Large intestine (tissue), 3 donors: ENCODE results near the gene MAP3K14. TPM values are rescaled to one million over a fixed set of nuclear protein-coding genes. Genes with fewer than 3 reads are reported as not detected.
"Not testable (repeated sequence)": the region's sequence is repeated elsewhere in the genome, so short reads cannot be mapped to it uniquely, and the experiment has no call there.

Source experiments
- DNase-seq, 2 donors: peaks; one replicate each; pipeline versions ENCODE4 v3.0.0 to v3.0.0-alpha.2; 2013
- H3K27ac ChIP-seq: one replicate; pipeline ENCODE4 v1.5.1; 2013; ENCODE audit warnings: low read length
- H3K27me3 ChIP-seq: 2 replicates; pipeline ENCODE4 v1.6.1; 2013; ENCODE audit warnings: low read length; ENCODE audit not compliant: control insufficient read depth, insufficient read depth
- H3K36me3 ChIP-seq: 2 replicates; pipeline ENCODE4 v1.6.1; 2013; ENCODE audit warnings: low read length; ENCODE audit not compliant: control insufficient read depth, insufficient read depth
- H3K4me1 ChIP-seq: one replicate; pipeline ENCODE4 v1.6.1; 2013; ENCODE audit warnings: low read length; ENCODE audit not compliant: control insufficient read depth, insufficient read depth
- H3K4me3 ChIP-seq: one replicate; pipeline ENCODE4 v1.5.1; 2013; ENCODE audit warnings: low read length
- H3K9me3 ChIP-seq: one replicate; pipeline ENCODE4 v1.6.1; 2013; ENCODE audit warnings: mild to moderate bottlenecking, low read depth, low read length, moderate library complexity; ENCODE audit not compliant: control insufficient read depth
- WGBS: methylation state at CpG from one replicate; pipeline ENCODE4 v1.1.5; 2013; ENCODE audit warnings: low lambda C conversion rate; ENCODE audit not compliant: insufficient coverage; 5-methylcytosine and 5-hydroxymethylcytosine counted together
- polyA plus RNA-seq: library from polyadenylated mRNA; unstranded; fragments of 120-200 nt; gene quantifications from one replicate; pipeline ENCODE4 v1.2.1, GENCODE V29; 2013

Gene MAP3K14
- polyA plus RNA-seq, 1 donor: 8.7 TPM

DNA sequence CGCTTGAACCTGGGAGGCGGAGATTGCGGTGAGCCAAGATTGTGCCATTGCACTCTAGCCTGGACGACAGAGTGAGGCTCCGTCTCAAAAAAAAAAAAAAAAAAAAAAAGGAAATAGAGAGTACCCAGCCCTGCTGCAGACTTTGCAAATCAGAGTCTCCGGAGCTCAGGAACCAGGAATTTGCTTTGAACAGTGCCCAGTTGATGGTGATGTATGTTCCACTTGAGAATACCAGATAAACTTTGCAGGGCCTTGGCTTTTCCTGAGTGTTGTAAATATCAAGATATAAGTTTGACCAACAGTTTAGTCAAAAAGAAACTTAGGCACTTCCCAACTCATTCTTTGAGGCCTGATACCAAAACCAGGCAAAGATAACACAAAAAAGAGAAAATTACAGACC lies 30.6 kb upstream of the MAP3K14 start:
- Histone ChIP-seq H3K4me1 (peaks cover 6% of the 10 kb centered on the region), H3K4me3 (no peak overlapping the region), H3K9me3 (no peaks in the 10 kb centered on the region), H3K27ac (no peak overlapping the region), H3K27me3 (no peaks in the 10 kb centered on the region), H3K36me3 (no peaks in the 10 kb centered on the region)
- no peak for DNase-seq
- no CpG with 5 or more reads among the region's 6 CpGs for WGBS

DNA sequence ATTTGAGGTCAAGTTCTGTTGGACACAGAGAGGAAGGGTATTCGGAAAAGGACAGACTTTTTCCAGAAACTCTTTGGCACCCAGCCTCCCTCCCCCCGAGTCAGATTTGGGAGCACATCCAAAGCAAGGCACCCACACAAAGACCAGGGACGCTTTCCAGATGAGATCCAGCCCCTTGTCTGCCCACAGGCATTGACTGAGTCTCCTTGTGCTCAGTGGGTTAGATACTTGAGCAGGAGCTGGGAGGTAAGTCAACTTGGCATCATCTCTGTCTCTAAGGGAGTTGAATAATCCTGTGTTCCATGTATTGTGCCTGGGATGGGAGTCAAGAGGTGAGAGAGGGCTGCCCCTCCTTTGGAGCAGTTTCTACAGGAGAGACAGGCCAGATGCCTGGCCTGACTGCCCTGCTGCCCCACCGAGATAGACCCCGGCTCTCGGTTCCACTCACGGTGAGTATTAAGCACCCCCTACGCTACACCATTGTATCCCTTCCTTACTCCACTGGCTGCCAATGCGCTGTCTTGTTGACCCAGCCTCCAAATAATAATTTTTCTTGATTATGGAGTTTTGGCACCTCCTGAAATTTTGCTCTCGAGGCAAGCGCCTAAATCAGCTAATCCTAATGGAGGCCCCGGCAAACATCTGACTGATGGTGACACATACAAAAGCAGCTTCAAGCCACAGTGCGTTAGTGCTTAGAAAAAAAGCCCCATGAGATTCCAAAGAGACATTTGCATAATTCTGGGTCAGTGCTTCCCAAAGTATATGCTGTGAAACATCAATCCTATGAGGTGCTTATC lies 29.6 kb upstream of the MAP3K14 start:
- Histone ChIP-seq H3K27ac (no peak overlapping the region), H3K36me3 (no peaks in the 10 kb centered on the region), H3K27me3 (no peaks in the 10 kb centered on the region), H3K4me3 (no peak overlapping the region), H3K9me3 (no peaks in the 10 kb centered on the region), H3K4me1 (peaks cover 13% of the 10 kb centered on the region)
- no peak for DNase-seq
- 100% methylated on average over 2 of the region's 13 CpGs for WGBS

GRCh38 chr17:45345554-45346215 lies 28.9 kb upstream of the MAP3K14 start:
- no peak overlapping the region for H3K4me3 ChIP-seq
- peaks cover 13% of the 10 kb centered on the region for H3K4me1 ChIP-seq
- no peaks in the 10 kb centered on the region for H3K36me3 ChIP-seq
- no peak overlapping the region for H3K27ac ChIP-seq
- DNase-seq: peak; percentile 42 to 63
- no peaks in the 10 kb centered on the region for H3K27me3 ChIP-seq
- WGBS: 0% methylated on average over 1 of the region's 3 CpGs
- H3K9me3 ChIP-seq: no peaks in the 10 kb centered on the region

DNA sequence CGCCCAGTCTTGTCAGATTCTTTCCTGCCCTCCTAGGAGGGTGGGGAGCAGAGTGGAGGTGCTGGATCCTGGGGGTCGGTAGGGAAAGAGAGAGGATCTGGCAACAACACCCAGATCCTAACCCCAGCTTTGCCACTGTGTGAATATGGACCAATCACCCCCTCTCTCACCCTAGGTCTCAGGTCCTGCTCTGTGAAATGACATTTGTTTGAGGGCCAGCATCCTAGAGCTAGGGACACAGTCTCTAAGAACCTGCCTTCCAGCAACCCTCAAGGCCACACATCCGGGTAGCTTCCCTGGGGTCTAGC lies 28.4 kb upstream of the MAP3K14 start:
- WGBS: 40% methylated on average over 1 of the region's 3 CpGs
- Histone ChIP-seq H3K4me1 (peaks cover 13% of the 10 kb centered on the region), H3K27me3 (no peaks in the 10 kb centered on the region), H3K9me3 (no peaks in the 10 kb centered on the region), H3K27ac (no peak overlapping the region), H3K36me3 (no peaks in the 10 kb centered on the region), H3K4me3 (no peak overlapping the region)
- DNase-seq: no peak

DNA sequence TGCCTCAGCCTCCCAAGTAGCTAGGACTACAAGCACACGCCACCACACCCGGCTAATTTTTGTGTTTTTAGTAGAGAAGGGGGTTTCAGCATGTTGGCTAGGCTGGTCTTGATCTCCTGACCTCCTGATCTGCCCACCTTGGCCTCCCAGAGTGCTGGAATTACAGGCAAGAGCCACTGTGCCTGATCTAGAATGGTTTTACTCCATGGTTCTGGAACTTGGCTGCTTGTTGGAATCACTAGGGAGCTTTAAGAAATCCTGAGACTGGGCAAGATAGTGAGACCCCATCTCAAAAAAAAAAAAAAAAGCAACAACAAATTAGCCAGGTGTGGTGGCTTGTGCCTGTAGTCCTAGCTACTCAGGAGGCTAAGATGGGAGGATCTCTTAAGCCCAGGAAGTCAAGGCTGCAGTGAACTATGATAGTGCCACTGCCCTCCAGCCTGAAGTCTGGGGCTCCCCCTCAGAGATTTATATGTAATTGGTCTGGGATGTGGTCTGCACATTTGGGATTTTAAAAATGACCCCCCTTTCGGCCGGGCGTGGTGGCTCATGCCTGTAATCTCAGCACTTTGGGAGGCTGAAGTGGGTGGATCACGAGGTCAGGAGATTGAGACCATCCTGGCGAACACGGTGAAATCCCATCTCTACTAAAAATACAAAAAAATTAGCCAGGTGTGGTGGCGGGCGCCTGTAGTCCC lies 27.3 kb upstream of the MAP3K14 start:
- H3K36me3 ChIP-seq, H3K27ac ChIP-seq, H3K9me3 ChIP-seq, H3K27me3 ChIP-seq, H3K4me3 ChIP-seq, DNase-seq: not testable (repeated sequence)
- peaks cover 13% of the 10 kb centered on the region for H3K4me1 ChIP-seq
- WGBS: no CpG with 5 or more reads among the region's 10 CpGs

DNA sequence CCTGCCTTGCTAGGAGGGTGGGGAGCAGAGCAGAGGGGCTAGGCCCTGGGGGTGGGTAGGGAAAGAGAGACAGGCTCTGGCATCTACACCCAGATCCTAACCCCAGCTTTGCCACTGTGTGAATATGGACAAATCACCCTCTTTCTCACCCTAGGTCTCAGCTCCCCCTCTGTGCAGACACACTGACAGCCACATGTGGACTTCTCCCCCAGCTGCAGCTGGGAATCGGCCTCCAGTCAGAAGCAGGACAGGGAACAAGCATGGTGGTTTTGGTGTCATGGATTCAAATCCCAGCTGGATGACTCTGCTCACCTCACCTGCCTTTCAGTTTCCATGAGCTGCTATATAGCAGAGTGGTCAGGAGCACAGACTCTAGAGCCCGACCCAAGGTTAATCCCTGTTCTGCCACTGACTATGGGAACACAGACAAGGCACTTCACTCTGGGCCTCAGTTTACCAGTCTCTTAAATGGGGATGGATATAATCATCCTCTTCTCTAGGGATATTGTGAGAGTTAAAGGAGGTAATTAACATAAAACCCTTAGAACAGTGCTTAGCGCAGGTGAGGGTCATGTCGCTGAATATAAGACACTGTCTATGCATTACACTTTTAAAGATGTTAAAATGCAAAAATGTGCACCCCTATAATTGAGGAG lies 26.2 kb upstream of the MAP3K14 start:
- WGBS: 90% methylated on average over 2 of the region's 4 CpGs
- H3K36me3 ChIP-seq: no peaks in the 10 kb centered on the region
- H3K27ac ChIP-seq: no peak overlapping the region
- no peak for DNase-seq
- H3K9me3 ChIP-seq: no peaks in the 10 kb centered on the region
- no peak overlapping the region for H3K4me3 ChIP-seq
- no peaks in the 10 kb centered on the region for H3K27me3 ChIP-seq
- H3K4me1 ChIP-seq: peaks cover 13% of the 10 kb centered on the region

DNA sequence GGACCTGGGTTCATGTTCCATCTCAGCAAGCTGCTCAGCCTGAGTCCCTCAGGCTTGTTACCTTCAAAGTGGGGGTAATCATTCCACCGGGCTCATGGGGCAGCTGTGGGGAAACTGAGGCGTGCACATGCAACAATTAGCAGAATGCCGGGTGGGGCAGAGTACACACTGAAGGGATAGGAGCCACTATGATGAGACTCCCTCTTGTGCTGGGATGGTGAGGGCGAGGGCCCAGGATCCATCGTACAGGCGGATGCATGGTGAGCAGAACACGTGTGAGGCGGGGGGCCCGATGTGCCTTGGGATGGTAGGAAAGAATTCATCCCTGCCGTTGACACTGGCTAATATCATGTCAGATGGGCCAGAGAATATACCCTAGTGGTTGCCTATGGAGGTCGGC lies 25.5 kb upstream of the MAP3K14 start:
- H3K27me3 ChIP-seq: no peaks in the 10 kb centered on the region
- WGBS: no CpG with 5 or more reads among the region's 11 CpGs
- no peak overlapping the region for H3K4me3 ChIP-seq

GRCh38 chr17:45341533-45342158 lies 24.8 kb upstream of the MAP3K14 start:
- H3K27ac ChIP-seq: no peak overlapping the region
- no peaks in the 10 kb centered on the region for H3K36me3 ChIP-seq
- no CpG with 5 or more reads among the region's 14 CpGs for WGBS
- H3K9me3 ChIP-seq: no peaks in the 10 kb centered on the region
- no peak overlapping the region for H3K4me3 ChIP-seq
- peak in 1 of 2 donors; percentile 46 for DNase-seq
- H3K27me3 ChIP-seq: no peaks in the 10 kb centered on the region
- H3K4me1 ChIP-seq: peaks cover 13% of the 10 kb centered on the region

More for the DNA sequence above, 25.5 kb upstream of the MAP3K14 start:
- Histone ChIP-seq H3K9me3 (no peaks in the 10 kb centered on the region), H3K4me1 (peaks cover 13% of the 10 kb centered on the region), H3K36me3 (no peaks in the 10 kb centered on the region), H3K27ac (no peak overlapping the region)
- DNase-seq: no peak

GRCh38 chr17:45339646-45340605 lies 23.1 kb upstream of the MAP3K14 start:
- Histone ChIP-seq H3K36me3 (no peaks in the 10 kb centered on the region), H3K4me3 (no peak overlapping the region), H3K9me3 (no peaks in the 10 kb centered on the region), H3K4me1 (peaks cover 7% of the 10 kb centered on the region), H3K27ac (no peak overlapping the region), H3K27me3 (no peaks in the 10 kb centered on the region)
- no CpG with 5 or more reads among the region's 8 CpGs for WGBS
- DNase-seq: no peak
